ENCODE measurements around the gene HNRNPA3. TPM values are rescaled to one million over a fixed set of nuclear protein-coding genes. Genes with fewer than 3 reads are reported as not detected.

The HNRNPA3 gene
- total and polyA plus RNA-seq, 2 of the 13 experiments (the other 11 are each of a cell fraction or from before 2014, with no cell fraction given), result 73.3 to 97.7 TPM

- TF ChIP-seq SMAD1 (CRISPR knock-in tag; IDR thresholded peaks at IDR 0.05; ENCODE audit: borderline replicate concordance, low read depth) (no peak), IKZF5 (CRISPR knock-in tag; IDR thresholded peaks at IDR 0.05) (peak; percentile 55; the same call in 1 of the 2 replicates), MLXIP (CRISPR knock-in tag; IDR thresholded peaks at IDR 0.05; ENCODE audit: borderline replicate concordance) (no peak), NFYC (CRISPR knock-in tag; IDR thresholded peaks at IDR 0.05) (no peak), HHEX (CRISPR knock-in tag; IDR thresholded peaks at IDR 0.05) (no peak), NCOA2 (CRISPR knock-in tag; IDR thresholded peaks at IDR 0.05) (peak; percentile 80; the same call in 1 of the 2 replicates), YY1 (IDR thresholded peaks at IDR 0.05; ENCODE audit: insufficient read depth, insufficient replicate concordance, low read depth, low read length) (peak; percentile 42), ATF3 (CRISPR knock-in tag; IDR thresholded peaks at IDR 0.05) (peak; percentile 49; the same call in 1 of the 2 replicates), ATF2 (CRISPR knock-in tag; IDR thresholded peaks at IDR 0.05) (peak; percentile 31; the same call in 1 of the 2 replicates), ZFP36L2 (CRISPR knock-in tag; IDR thresholded peaks at IDR 0.05) (no peak), HMGXB3 (CRISPR knock-in tag; IDR thresholded peaks at IDR 0.05; ENCODE audit: borderline replicate concordance) (0 out of 2 replicates have a peak, but pooled peaks have one; percentile 36), KLF11 (CRISPR knock-in tag; IDR thresholded peaks at IDR 0.05) (peak; percentile 32; the same call in 1 of the 2 replicates), MXI1 (IDR thresholded peaks at IDR 0.05; ENCODE audit: borderline replicate concordance, low read depth, low read length) (peak; percentile 11; the same call in 1 of the 3 replicates), ZBTB20 (CRISPR knock-in tag; IDR thresholded peaks at IDR 0.05; ENCODE audit: borderline replicate concordance, low read depth) (0 out of 2 replicates have a peak, but pooled peaks have one; percentile 18), TBL1XR1 (IDR thresholded peaks at IDR 0.05; ENCODE audit: borderline replicate concordance, low read length, partially characterized antibody) (no peak), ZNF326 (CRISPR knock-in tag; IDR thresholded peaks at IDR 0.05; ENCODE audit: borderline replicate concordance) (no peak), FOSL1 (CRISPR knock-in tag; IDR thresholded peaks at IDR 0.05; ENCODE audit: borderline replicate concordance) (peak; percentile 60; the same call in 1 of the 2 replicates)
These were observed 29.8 kb downstream of the HNRNPA3 start (continued) for GRCh38 chr2:177242121-177242987.

Data from HepG2 (cell line).